PC-3 (cell line): ENCODE data around the gene CSMD2. TPM values are rescaled to one million over a fixed set of nuclear protein-coding genes. Genes with fewer than 3 reads are reported as not detected.

Experiments
- ATAC-seq: fragments of 200-7000 bp; cut with Tn5 transposase; 2 replicates; pipeline ENCODE4 v1.9.1; 2020; ENCODE audit warnings: mild to moderate bottlenecking, moderate library complexity
- BruUV-seq: library from RNA; stranded (reverse); fragments of 400-500 nt; replicated peaks from 2 replicates; lab custom pipeline; 2021; lab: Mats Ljungman, UMichigan
- CTCF ChIA-PET: fragments of 300-600 bp; sonication (Branson Sonifier 250); formaldehyde crosslinking; loops from one replicate; lab custom pipeline; 2022; ENCODE audit warnings: antibody characterized with exemption; lab: Charles Lee
- POLR2A ChIA-PET: fragments of 300-600 bp; sonication (Branson Sonifier 250); formaldehyde crosslinking; loops from one replicate; lab custom pipeline; 2022; ENCODE audit warnings: antibody characterized with exemption; ENCODE audit not compliant: unreplicated experiment; lab: Charles Lee
- DNase-seq: peaks from one replicate; pipeline ENCODE4 v3.0.0-alpha.2; 2015
- H2AFZ ChIP-seq: fragments of 300-600 bp; sonication (generic); 2 replicates; pipeline ENCODE4 v1.6.0; 2016; ENCODE audit warnings: antibody characterized with exemption, low read length
- H3F3A ChIP-seq: fragments of 300-600 bp; sonication (generic); one replicate; pipeline ENCODE4 v1.6.0; 2017; ENCODE audit warnings: antibody characterized with exemption, low read length, control low read depth, mild to moderate bottlenecking; ENCODE audit not compliant: unreplicated experiment
- H3K27ac ChIP-seq: fragments of 300-600 bp; sonication (generic); 2 replicates; pipeline ENCODE4 v1.5.1; 2016; ENCODE audit warnings: mild to moderate bottlenecking, low read length
- H3K27me3 ChIP-seq: fragments of 300-600 bp; sonication (generic); 2 replicates; pipeline ENCODE4 v1.6.1; 2016; ENCODE audit warnings: low read length, mixed read lengths
- H3K36me3 ChIP-seq: fragments of 300-600 bp; sonication (generic); 2 replicates; pipeline ENCODE4 v1.6.1; 2016; ENCODE audit warnings: low read depth, mixed run types, low read length, mixed read lengths
- H3K4me1 ChIP-seq: fragments of 300-600 bp; sonication (generic); 2 replicates; pipeline ENCODE4 v1.5.1; 2016; ENCODE audit warnings: low read length; ENCODE audit not compliant: insufficient read depth
- H3K4me2 ChIP-seq: fragments of 300-600 bp; sonication (generic); 2 replicates; pipeline ENCODE4 v1.6.0; 2016; ENCODE audit warnings: low read length
- H3K4me3 ChIP-seq: fragments of 300-600 bp; sonication (generic); 2 replicates; pipeline ENCODE4 v1.5.1; 2016; ENCODE audit warnings: mild to moderate bottlenecking, low read length, mixed read lengths
- H3K79me2 ChIP-seq: fragments of 300-600 bp; sonication (generic); 2 replicates; pipeline ENCODE4 v1.6.1; 2017; ENCODE audit warnings: low read length, mixed read lengths
- H3K9ac ChIP-seq: fragments of 300-600 bp; sonication (generic); 2 replicates; pipeline ENCODE4 v1.6.0; 2016; ENCODE audit warnings: mild to moderate bottlenecking, low read length
- H3K9me2 ChIP-seq: fragments of 300-600 bp; sonication (generic); replicated peaks from 2 replicates; pipeline ENCODE4 v1.6.1; 2016; ENCODE audit warnings: mixed run types, low read length, mixed read lengths
- H3K9me3 ChIP-seq: fragments of 300-600 bp; sonication (generic); 2 replicates; pipeline ENCODE4 v1.6.1; 2016; ENCODE audit warnings: low read length, mixed read lengths
- H4K20me1 ChIP-seq: fragments of 300-600 bp; sonication (generic); 2 replicates; pipeline ENCODE4 v1.6.1; 2016; ENCODE audit warnings: low read length, mixed read lengths
- EZH2 ChIP-seq: fragments of 300-600 bp; sonication (generic); IDR thresholded peaks from one replicate; pipeline ENCODE4 v1.6.1; 2017; ENCODE audit warnings: antibody characterized with exemption, mild to moderate bottlenecking, low read length; ENCODE audit not compliant: unreplicated experiment
- EZH2phosphoT487 ChIP-seq: fragments of 300-600 bp; sonication (generic); IDR thresholded peaks from 2 replicates; pipeline ENCODE4 v1.6.1; 2018; ENCODE audit warnings: mild to moderate bottlenecking, antibody characterized with exemption, low read length, borderline replicate concordance
- intact Hi-C: fragments of 100-400 bp; cut with micrococcal nuclease; formaldehyde crosslinking; loops from 2 replicates; pipeline ENCODE4 v1.9.0; 2023
- total RNA-seq: library from RNA; depleted of rRNA; stranded (reverse); fragments of >200 nt; gene quantifications from 2 replicates; pipeline ENCODE4 v1.2.3, GENCODE V29; 2014
- TF ChIP-seq, protein P1 (sequence below): fragments of 300-600 bp; sonication (generic); conservative IDR thresholded peaks from 2 replicates; pipeline ENCODE4 v1.5.1; 2017; ENCODE audit warnings: antibody characterized with exemption, low read depth, mild to moderate bottlenecking, low read length

The CSMD2 gene
- total RNA-seq, 1 experiment from 2014 or later, result not detected

DNA sequence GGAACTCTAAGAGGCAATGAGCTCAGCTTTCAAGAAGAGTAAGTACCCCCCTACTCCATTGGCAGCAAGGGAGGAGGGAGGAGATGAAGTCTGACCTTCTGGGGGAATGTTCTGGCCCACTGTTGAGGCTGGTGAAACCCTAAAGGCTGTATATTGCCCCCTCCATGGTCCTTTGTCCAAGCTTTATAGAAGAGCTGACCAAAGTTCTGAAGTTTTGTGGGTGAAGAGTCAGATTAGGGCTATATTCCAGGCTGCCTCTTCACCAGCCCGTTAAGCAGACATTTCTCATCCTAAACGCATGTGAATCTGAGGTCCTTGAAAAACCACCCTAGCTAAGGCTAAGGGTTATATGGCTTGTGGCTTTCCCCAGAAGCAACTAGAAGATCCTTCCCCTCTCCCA lies 13.0 kb upstream of the CSMD2 start:
- Histone ChIP-seq H3K27ac (no peak overlapping the region), H3K79me2 (no peaks in the 10 kb centered on the region), H2AFZ (no peak overlapping the region), H3K9me2 (no peaks in the 10 kb centered on the region), H3K4me1 (no peaks in the 10 kb centered on the region), H4K20me1 (no peaks in the 10 kb centered on the region), H3K9me3 (no peaks in the 10 kb centered on the region), H3K36me3 (no peaks in the 10 kb centered on the region), H3K27me3 (0 out of 2 replicates have a peak, but pooled peaks cover 7% of the 10 kb centered on the region), H3K9ac (no peak overlapping the region), H3K4me3 (no peak overlapping the region), H3K4me2 (no peak overlapping the region), H3F3A (no peaks in the 10 kb centered on the region)
- DNase-seq (no peak), ATAC-seq (no peak)
- POLR2A ChIA-PET, result no interaction called here
- BruUV-seq, result no TSS peak
- CTCF ChIA-PET, result no interaction called here
- no peak for TF ChIP-seq EZH2
- TF ChIP-seq, protein P1, sequence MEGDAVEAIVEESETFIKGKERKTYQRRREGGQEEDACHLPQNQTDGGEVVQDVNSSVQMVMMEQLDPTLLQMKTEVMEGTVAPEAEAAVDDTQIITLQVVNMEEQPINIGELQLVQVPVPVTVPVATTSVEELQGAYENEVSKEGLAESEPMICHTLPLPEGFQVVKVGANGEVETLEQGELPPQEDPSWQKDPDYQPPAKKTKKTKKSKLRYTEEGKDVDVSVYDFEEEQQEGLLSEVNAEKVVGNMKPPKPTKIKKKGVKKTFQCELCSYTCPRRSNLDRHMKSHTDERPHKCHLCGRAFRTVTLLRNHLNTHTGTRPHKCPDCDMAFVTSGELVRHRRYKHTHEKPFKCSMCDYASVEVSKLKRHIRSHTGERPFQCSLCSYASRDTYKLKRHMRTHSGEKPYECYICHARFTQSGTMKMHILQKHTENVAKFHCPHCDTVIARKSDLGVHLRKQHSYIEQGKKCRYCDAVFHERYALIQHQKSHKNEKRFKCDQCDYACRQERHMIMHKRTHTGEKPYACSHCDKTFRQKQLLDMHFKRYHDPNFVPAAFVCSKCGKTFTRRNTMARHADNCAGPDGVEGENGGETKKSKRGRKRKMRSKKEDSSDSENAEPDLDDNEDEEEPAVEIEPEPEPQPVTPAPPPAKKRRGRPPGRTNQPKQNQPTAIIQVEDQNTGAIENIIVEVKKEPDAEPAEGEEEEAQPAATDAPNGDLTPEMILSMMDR, result no peak
- TF ChIP-seq EZH2phosphoT487, result no peak
- intact Hi-C loops, result no loop called here

DNA sequence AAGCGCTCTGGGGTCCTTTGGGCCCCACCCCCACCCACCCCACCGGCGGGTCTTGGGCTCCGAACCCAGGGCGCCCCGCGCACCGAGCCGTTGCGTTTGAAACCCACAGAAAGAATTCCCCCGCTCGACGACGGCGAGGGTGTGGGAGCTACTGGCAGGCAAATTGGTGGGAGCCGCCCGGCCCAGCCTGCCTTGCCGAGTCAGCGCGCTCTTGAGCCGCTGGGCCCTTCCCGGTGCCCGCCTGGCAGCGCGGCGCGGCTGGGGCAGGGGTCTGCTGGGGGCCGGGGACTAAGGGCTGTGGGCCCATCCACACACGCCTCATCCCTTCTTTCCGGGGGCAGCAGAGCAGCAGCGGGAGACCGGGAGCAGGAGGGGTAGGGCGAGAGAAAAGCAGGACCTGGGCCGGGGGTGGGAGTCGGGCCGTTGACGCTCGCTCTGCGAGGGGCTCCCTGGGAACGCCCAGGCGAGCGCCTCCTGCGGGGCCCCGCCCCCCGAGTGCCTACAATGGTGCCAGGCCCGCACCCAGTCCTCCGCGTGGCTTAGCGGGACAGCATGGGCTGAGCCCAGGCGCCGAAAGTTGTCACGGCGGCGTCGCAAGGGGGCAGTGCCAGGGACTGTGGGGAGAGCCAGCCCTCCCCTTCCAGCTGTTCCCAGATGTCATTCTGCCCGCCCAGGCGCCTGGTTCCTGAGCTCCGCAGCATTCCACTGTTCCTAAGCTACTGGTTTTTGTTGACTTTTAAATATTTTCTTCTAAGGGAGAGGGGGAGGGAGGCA lies 12.0 kb upstream of the CSMD2 start, which contains the start of gene C1orf94:
Gene C1orf94 (plus strand): TSS at position 78 of the 774 bp plus-strand sequence. CDS start 883 bp downstream, outside the sequence.
- no peaks in the 10 kb centered on the region for H4K20me1 ChIP-seq
- no peaks in the 10 kb centered on the region for H3K36me3 ChIP-seq
- DNase-seq, result no peak
- intact Hi-C loops, result no loop called here
- ChIA-PET POLR2A (no interaction called here), CTCF (no interaction called here)
- 0 out of 2 replicates have a peak, but pooled peaks cover 7% of the 10 kb centered on the region for H3K27me3 ChIP-seq
- BruUV-seq, result no TSS peak
- H3K9ac ChIP-seq, result no peak within 1 kb of the TSS
- TF ChIP-seq EZH2 (no peak), EZH2phosphoT487 (no peak)
- TF ChIP-seq, protein P1, result no peak
- no peaks in the 10 kb centered on the region for H3K9me2 ChIP-seq
- no peak within 1 kb of the TSS for H3K4me2 ChIP-seq
- no peaks in the 10 kb centered on the region for H3K9me3 ChIP-seq
- H2AFZ ChIP-seq, result no peak within 1 kb of the TSS
- ATAC-seq, result no peak
- H3K4me3 ChIP-seq, result no peak within 1 kb of the TSS
- H3F3A ChIP-seq, result no peaks in the 10 kb centered on the region
- no peaks in the 10 kb centered on the region for H3K79me2 ChIP-seq
- no peak within 1 kb of the TSS for H3K27ac ChIP-seq
- no peaks in the 10 kb centered on the region for H3K4me1 ChIP-seq

DNA sequence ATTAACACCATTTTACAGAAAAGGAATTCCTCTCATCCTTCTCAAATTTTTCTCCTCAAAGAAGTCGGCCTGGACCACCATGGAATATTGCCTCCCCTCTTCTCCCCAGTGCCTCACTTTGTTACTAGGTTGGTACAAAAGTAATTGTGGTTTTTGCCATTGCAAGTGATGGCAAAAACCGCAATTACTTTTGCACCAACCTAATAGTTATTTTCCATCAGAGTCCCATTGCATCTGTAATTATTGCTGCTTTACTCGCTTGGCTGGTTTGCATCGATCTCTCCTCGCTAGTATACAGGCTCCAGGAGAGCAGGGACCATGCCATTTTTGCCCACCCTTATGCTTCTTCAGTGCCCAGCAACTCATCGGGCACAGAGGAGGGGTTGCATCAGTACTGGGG lies 10.7 kb upstream of the CSMD2 start:
- no peaks in the 10 kb centered on the region for H3K4me1 ChIP-seq
- POLR2A ChIA-PET, result no interaction called here
- no TSS peak for BruUV-seq

More for the DNA sequence above, 10.7 kb upstream of the CSMD2 start:
- H3K9me3 ChIP-seq, result no peaks in the 10 kb centered on the region
- intact Hi-C loops, result no loop called here
- no peak overlapping the region for H2AFZ ChIP-seq
- H4K20me1 ChIP-seq, result no peaks in the 10 kb centered on the region
- 0 out of 2 replicates have a peak, but pooled peaks cover 7% of the 10 kb centered on the region for H3K27me3 ChIP-seq
- no peak overlapping the region for H3K4me2 ChIP-seq
- no peaks in the 10 kb centered on the region for H3K9me2 ChIP-seq
- H3K9ac ChIP-seq, result no peak overlapping the region
- no peak for ATAC-seq
- no peak for DNase-seq
- no peak overlapping the region for H3K27ac ChIP-seq
- no peaks in the 10 kb centered on the region for H3F3A ChIP-seq
- H3K4me3 ChIP-seq, result no peak overlapping the region
- no peaks in the 10 kb centered on the region for H3K36me3 ChIP-seq
- no peaks in the 10 kb centered on the region for H3K79me2 ChIP-seq
- CTCF ChIA-PET, result no interaction called here
- TF ChIP-seq EZH2phosphoT487, result no peak
- TF ChIP-seq EZH2, result no peak
- TF ChIP-seq, protein P1, result no peak
